ENCODE results near the gene FXR1.

DNA sequence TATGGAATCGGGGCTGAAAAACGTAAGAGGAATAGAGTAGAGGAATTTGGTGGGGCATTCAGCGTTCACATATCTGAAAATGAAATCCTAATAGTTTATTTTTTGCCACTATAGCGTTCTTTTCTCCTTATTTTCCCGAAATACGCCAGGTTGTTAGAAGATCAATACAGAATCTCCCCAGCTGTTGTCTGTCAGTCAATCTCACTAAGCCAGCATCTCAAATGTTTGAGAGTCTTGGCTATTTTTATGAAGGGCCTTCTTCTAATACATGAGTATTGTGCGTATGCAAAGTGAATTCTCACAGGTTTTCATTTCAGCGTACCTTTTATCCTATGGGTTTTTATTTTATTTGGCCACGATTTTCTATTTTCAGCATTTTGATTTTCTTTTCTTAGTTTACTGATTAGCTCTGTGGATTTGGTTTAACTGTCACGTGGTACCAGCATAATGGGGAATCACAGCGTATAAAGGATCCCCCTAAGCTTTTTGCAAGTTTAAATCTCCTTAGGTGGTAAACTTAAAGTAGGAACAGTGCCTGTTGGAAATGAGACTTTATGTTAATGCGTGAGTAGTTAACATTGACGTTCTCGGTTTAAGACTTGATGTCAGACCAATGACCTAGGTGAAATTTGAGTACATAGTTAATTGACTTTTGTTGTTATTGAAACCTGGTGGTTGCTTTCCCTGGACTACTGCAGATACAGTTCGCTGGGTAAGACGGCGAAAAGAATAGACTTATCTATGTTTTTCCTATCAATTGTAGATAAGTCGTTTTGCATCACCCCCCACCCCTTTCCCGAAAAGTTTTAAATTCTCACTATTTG, 1.3 kb downstream of the FXR1 start:
- TF ChIP-seq CTCF (conservative IDR thresholded peaks at IDR 0.05) = no peak
- TF ChIP-seq ZFX (IDR thresholded peaks at IDR 0.05) = no peak
